ENCODE measurements around the gene MICB.

GRCh38 chr6:31541059-31541657 is 43.2 kb downstream of the MICB start:
- TF ChIP-seq POLR2A (IDR thresholded peaks at IDR 0.05) (no peak), CTCF (IDR thresholded peaks at IDR 0.05) (no peak)
